SU-DHL-6 (cell line): ENCODE measurements around the gene KRT27.

Source experiments
- CTCF ChIP-seq: fragments of 200-600 bp; sonication (generic); IDR thresholded peaks from one replicate; pipeline ENCODE4 v1.5.1; 2017; ENCODE audit warnings: antibody characterized with exemption, mild to moderate bottlenecking, low read length, moderate library complexity; ENCODE audit not compliant: insufficient read depth, poor library complexity, severe bottlenecking
- EZH2phosphoT487 ChIP-seq: fragments of 200-600 bp; sonication (generic), shearing (Covaris generic); conservative IDR thresholded peaks from 2 replicates; pipeline ENCODE4 v1.6.1; 2018; ENCODE audit warnings: mild to moderate bottlenecking, antibody characterized with exemption, low read length, moderate library complexity, mixed read lengths

GRCh38 chr17:40828454-40829044 is 46.2 kb upstream of the KRT27 start:
- TF ChIP-seq CTCF (no peak), EZH2phosphoT487 (no peak)
